Measurements from ENCODE around the gene NDUFS2.

GRCh38 chr1:161223805-161224694 lies 21.9 kb downstream of the NDUFS2 start:
- TF ChIP-seq SUZ12 (IDR thresholded peaks at IDR 0.05; ENCODE audit: extremely low read depth, insufficient read depth, insufficient read length) (no peak), ZNF274 (IDR thresholded peaks at IDR 0.05; ENCODE audit: low read depth, low read length) (no peak), YY1 (IDR thresholded peaks at IDR 0.05; ENCODE audit: insufficient read depth, insufficient read length) (no peak)
